GM21367 (cell line): Measurements from ENCODE around the gene ARID1B.

ENCODE experiments used
- ATAC-seq: cut with Tn5 transposase; IDR thresholded peaks from one replicate; pipeline ENCODE4 v1.9.1; 2021; ENCODE audit not compliant: unreplicated experiment

ARID1B gene

DNA sequence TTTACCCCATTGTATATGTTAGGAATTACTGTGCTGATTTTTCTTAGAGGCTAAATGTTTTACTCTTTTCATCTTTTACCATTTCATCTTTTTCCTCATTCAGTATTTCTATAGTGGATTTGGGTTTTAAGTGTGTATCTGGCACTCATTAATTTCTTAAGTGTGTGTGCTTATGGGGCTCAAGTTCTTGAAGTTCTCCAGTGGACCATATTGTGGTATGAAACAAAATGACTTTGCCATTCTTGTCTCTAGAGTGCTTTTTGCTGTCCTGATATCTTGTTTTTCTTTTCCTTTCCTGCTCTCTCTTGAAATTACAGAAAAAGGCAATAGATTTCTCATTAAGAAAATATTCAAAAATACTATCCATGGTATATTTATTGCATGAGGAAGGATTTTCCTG, 123.1 kb downstream of the ARID1B start:
- no peak for ATAC-seq

- no peak for ATAC-seq
Measured at GRCh38 chr6:156901309-156902019, 124.3 kb downstream of the ARID1B start.

- no peak for ATAC-seq
Measured at GRCh38 chr6:156902782-156903181, 125.6 kb downstream of the ARID1B start.

DNA sequence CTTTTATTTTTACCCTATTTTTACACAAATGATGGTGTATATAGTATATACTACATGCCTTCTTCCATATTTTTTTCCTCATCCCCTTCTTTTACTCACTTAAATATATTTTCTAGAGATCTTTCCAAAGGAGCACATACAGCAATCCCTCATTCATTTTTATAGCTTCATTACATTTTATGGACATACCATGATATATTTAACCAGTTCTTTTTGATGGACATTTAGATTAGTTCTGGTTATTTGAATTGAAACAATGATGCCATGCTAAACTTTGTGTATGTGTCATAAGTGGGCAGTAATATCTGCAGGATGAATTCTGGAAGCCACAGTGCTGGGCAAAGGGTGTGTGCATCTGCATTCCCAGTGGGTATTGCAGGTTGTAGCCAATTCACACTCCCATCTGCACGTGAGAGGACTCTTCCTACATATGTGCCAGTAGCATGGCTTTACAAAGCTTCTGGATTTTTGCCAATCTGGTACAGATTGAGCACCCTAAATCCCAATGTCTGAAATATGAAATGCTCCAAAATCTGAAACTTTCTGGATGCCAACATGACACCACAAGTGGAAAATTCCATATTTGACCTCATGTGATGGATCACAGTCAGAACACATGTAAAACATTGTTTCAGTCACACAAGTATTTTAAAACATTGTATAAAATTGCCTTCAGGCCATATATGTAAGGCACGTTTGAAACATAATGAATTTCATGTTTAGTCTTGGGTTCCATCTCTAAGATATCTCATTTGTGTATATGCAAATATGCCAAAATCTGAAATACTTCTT, 127.2 kb downstream of the ARID1B start:
- ATAC-seq: no peak

DNA sequence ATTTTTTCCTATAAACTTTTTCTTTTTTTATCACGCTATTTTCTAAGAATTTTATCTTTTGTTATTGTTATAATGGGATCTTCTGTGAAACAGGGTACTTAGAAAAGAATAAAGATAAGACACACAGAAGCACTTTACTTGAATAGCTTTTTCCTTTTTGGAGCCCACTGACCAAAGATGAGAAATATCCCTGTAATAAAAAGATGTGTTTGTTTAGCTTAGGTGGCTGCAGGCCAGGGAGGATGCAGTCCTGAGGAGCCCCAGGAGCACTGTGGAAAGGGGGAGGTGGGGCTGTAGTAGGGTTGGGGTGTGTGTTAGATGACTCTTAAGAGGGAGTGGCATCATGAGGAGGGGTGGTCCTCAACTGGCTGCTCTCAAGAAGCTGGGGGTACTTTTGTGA, 128.6 kb downstream of the ARID1B start:
- ATAC-seq: no peak

GRCh38 chr6:156906451-156906850, 129.3 kb downstream of the ARID1B start:
- ATAC-seq: no peak

DNA sequence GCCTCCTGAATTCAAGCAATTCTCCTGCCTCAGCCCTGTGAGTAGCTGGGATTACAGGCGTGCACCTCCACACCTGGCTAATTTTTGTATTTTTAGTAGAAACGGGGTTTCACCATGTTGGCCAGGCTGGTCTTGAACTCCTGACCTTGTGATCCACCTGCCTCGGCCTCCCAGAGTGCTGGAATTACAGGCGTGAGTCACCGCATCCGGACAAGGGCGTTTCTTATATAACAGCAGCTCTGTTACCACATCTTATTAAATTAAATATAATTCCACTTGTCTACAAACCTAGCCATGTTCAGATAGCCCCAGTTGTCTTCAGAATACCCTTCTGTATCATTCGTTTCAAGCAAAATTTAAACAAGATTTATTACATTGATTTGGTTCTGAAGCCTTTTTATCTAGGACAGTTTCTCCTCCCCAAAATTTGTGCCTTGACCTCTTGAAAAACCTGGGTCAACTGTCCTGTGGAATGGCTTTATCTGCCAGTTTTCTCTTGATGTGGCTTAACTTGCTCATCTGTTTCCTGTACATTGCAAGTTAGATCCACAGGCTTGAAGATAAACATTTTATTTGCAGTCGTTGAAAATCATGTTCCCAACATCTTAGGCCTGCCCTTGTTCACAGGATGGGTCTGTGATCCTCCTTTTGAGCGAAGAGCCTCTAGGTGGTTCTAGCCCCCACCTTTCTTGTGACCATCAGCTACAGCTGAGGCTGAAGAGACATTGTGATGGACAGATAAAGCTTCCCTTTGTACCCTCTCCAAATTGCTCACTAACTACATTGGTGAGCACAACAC, 132.2 kb downstream of the ARID1B start:
- ATAC-seq: no peak

DNA sequence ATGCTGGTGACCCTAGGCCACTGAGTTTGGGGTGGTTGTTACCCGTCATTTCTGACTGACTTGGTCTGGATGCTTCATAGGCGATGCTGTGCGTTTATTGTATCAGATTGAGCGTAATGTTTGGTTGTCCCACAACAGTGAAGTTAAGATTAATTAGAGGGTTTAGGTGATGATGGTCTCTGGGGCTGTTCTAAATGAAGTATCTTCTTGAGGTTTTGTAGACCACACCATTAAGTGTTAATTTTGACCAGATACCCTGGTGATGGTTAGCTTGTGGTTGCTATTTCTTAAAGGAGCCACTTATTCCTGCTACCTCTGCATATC, 132.8 kb downstream of the ARID1B start:
- no peak for ATAC-seq

- ATAC-seq: no peak
Measured at GRCh38 chr6:156910938-156911337, 133.8 kb downstream of the ARID1B start.

DNA sequence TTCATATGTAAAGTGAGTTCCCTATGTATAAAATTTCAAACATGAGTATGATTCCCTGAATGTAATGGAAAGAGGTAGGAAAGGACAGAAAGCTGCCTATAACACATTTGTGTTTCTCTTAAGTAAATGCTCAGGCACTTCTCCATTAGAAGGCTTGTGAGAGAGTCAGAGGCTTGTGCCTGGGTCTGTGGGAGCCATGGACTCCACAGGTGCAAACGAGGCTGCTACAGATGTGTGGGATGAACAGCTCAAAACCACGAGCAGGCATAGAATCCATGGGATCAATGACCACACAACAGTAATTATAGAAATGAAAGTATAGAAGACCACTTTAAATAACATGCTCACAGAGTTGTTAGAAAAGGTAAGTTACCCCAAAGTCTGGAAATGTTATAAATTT, 134.4 kb downstream of the ARID1B start:
- ATAC-seq: no peak

DNA sequence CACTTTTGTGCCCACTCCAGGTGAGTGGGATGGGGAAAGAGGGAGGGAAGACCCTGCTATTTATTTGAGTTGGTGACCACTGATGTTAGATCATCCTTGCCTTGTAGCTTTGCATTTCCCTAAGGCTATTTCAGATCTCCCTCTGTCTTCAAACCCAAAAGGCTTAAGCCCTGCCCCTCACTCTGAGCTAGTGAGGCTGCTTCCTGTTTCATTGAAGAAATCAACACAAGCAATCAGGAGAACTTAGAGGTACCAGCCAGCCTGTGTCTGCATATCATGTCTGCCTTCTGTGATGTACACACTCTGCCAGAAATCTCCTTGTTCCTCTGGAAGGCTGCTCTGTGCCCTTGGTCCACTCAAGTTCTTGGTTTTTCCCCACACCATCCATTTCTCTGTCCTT, 135.3 kb downstream of the ARID1B start:
- ATAC-seq: no peak

- ATAC-seq: no peak
Measured at GRCh38 chr6:156914181-156914580, 137.0 kb downstream of the ARID1B start.

DNA sequence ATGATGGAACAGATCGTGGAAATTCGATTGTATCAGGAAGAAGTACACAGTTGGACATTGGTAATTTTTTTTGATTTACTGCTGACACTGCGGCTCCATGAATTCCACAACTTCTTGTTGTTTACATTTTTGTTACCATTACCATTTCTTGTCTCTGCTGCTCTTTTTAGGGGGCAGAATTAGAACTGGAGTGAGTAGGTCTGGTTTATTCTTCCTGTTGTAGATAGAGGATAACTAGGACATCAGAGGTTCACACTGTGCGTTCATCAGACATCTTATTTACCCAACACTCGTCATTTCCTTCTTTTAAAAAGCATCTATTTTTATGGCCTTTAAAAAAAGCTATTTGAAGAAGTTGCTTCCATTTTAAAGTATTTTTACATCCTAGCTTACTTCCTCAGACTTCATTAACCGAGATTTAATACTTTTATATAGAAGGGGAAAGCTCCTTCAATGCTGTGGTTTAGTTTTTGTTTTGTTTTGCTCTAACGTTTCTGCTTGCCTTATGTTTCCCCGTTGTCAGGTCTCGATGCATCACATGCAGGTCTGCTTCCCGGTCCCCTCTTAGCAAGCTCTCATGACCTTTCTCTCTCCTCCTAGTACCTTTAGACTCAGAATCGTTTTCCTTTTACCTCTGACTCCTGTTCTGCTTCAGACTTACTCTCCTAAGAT, 139.1 kb downstream of the ARID1B start:
- no peak for ATAC-seq

DNA sequence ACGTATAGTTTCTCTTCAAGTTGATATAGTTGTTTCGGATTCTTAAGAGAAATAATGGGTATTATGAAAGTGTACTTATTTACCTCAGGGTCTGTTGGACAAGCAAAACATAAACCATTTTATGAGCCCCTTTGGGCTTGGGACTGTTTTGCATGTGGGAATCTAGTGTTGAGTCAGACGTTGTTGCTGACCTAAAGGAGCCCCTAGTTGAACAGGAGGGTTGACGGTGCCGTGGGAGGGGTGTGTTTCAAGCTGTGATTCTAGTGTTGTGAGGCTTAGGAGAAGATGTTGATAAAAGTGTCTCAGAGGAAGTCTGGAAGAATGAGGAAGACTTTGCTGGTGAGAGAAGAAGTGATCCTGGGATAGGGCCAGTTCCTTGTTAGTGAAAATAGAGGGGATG, 140.0 kb downstream of the ARID1B start:
- peak; percentile 63 for ATAC-seq

GRCh38 chr6:156918647-156919046, 141.5 kb downstream of the ARID1B start:
- ATAC-seq: no peak

GRCh38 chr6:156919370-156919769, 142.2 kb downstream of the ARID1B start:
- ATAC-seq: no peak

DNA sequence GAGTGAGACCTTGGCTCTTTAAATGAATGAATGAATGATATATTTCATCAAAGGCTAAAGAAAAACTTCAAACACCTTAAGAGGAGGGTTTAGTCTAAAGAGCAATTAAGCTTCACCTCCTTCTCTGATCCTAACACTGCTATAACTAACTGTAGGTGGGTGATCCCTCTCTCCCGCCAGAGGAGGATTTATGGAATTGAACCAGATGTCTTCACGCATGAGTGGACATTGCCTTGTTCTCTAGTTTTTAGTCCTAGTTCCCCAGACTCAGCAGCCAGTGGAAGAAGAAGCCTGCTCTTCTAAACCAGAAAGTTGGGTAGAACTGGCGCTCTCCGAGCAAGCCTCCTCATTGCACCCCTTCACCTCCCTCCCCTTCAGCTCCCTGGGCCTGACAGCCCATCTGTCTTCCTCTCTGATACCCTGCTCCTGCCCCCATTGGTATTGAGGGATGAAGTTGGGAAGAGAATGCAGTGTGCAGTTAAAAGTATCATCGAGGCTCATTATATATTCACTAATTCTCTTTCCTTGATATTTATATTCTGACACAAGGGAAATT, 142.7 kb downstream of the ARID1B start:
- no peak for ATAC-seq

- ATAC-seq: no peak
Measured at GRCh38 chr6:156924246-156924645, 147.1 kb downstream of the ARID1B start.

GRCh38 chr6:156925026-156925425, 147.8 kb downstream of the ARID1B start:
- no peak for ATAC-seq

DNA sequence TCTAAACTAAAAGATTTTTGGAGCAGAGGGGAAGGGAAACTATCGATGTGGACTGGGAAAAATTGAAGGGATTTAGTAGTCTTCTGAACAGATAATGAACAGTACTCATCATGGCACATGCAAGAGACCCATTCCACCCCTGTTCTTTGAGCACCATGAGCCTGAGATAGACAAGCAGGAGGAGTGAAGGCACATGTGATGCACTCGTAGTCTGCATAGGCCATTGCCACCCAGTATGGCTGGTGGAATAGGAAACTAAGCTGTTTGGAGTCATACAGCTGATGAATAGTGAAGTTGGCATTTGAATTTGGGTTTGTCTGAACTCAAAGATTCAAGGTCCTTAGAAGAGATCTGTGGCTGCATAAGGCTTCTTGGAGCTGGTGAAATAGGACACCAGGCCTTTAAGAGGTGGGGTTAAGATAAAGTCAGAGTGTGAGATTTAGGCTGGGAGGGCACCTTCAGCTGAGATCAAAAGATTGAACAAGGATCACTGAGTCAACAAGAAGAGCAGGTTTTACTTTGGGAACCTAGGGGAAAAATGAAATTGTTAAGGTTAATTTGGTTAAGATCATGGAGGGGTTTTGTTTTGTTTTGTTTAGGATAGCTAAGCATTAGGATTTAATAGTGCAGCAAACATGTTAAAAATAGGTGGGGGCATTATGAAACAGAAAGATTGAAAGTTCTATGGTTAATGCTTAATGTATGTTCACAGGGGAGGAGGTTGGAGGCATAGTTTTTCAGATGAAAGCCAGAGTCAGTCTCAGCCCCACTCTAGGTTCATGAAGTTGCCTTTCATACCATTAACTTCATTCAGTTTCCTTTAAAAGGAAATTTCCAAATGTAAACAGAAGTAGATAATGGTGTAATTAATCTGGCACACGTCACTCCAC, 148.8 kb downstream of the ARID1B start:
- ATAC-seq: peak; percentile 83
